Stimulated activated CD4-positive, alpha-beta T cell treated with anti-CD3 and anti-CD28 coated beads, TNF-alpha, amount 100 ng/mL, for 4 hours (primary cell): ENCODE results near the gene HSPA12A.

Experiments used
- DNase-seq, 3 experiments: peaks; one replicate each; pipeline ENCODE4 v3.0.0-alpha.2; 2020; ENCODE audit warnings: low read depth in 3 of 3

The HSPA12A gene

GRCh38 chr10:116669080-116669479 is 73.3 kb downstream of the HSPA12A start:
- no peak for DNase-seq

GRCh38 chr10:116668446-116668845 is 73.9 kb downstream of the HSPA12A start:
- no peak for DNase-seq

GRCh38 chr10:116668018-116668417 is 74.3 kb downstream of the HSPA12A start:
- no peak for DNase-seq

GRCh38 chr10:116667484-116667883 is 74.9 kb downstream of the HSPA12A start:
- DNase-seq = no peak

GRCh38 chr10:116665541-116666125 is 76.7 kb downstream of the HSPA12A start:
- no peak for DNase-seq

GRCh38 chr10:116664631-116665030 is 77.7 kb downstream of the HSPA12A start:
- DNase-seq = no peak

- DNase-seq = no peak
Measured at GRCh38 chr10:116663342-116663741, 79.0 kb downstream of the HSPA12A start.

GRCh38 chr10:116660860-116661259 is 81.5 kb downstream of the HSPA12A start:
- DNase-seq = no peak

- no peak for DNase-seq
Measured at GRCh38 chr10:116659049-116659670, 83.2 kb downstream of the HSPA12A start.

GRCh38 chr10:116657863-116658551 is 84.4 kb downstream of the HSPA12A start:
- DNase-seq = no peak

- no peak for DNase-seq
Measured at GRCh38 chr10:116656044-116656443, 86.3 kb downstream of the HSPA12A start.

- DNase-seq = no peak
Measured at GRCh38 chr10:116655568-116655967, 86.8 kb downstream of the HSPA12A start.

GRCh38 chr10:116654816-116655215 is 87.5 kb downstream of the HSPA12A start:
- DNase-seq = no peak

- DNase-seq = no peak
Measured at GRCh38 chr10:116653885-116654284, 88.5 kb downstream of the HSPA12A start.

GRCh38 chr10:116648903-116649302 is 93.5 kb downstream of the HSPA12A start:
- DNase-seq = no peak

- DNase-seq = no peak
Measured at GRCh38 chr10:116646502-116646901, 95.9 kb downstream of the HSPA12A start.

GRCh38 chr10:116637830-116638229 is 104.5 kb downstream of the HSPA12A start:
- no peak for DNase-seq

- DNase-seq = no peak
Measured at GRCh38 chr10:116636976-116637375, 105.4 kb downstream of the HSPA12A start.

GRCh38 chr10:116636385-116636784 is 106.0 kb downstream of the HSPA12A start:
- no peak for DNase-seq

- DNase-seq = no peak
Measured at GRCh38 chr10:116634126-116634975, 108.0 kb downstream of the HSPA12A start.

- no peak for DNase-seq
Measured at GRCh38 chr10:116633216-116633600, 109.2 kb downstream of the HSPA12A start.

- DNase-seq = no peak
Measured at GRCh38 chr10:116632596-116633215, 109.7 kb downstream of the HSPA12A start.
